HepG2 (cell line): ENCODE results near the gene SPATA13. TPM values are rescaled to one million over a fixed set of nuclear protein-coding genes. Genes with fewer than 3 reads are reported as not detected.

Experiments
- ATAC-seq: fragments of 200-7000 bp; cut with Tn5 transposase; 3 replicates; pipeline ENCODE4 v1.9.1; 2020; ENCODE audit warnings: mild to moderate bottlenecking, moderate library complexity
- BruUV-seq: library from RNA; stranded (reverse); fragments of 400-500 nt; replicated peaks from 2 replicates; lab custom pipeline; 2021; lab: Mats Ljungman, UMichigan
- CTCF ChIA-PET: fragments of 300-600 bp; formaldehyde crosslinking; extraction: SDS; loops from one replicate; lab custom pipeline; 2021; ENCODE audit warnings: low total read pairs, inconsistent platforms, low intra/inter-chr PET ratio; lab: Yijun Ruan, JAX
- POLR2A ChIA-PET: fragments of 350-600 bp; sonication (Branson Sonifier 250); formaldehyde crosslinking; loops from one replicate; lab custom pipeline; 2020; ENCODE audit warnings: antibody characterized with exemption, inconsistent platforms; lab: Yijun Ruan, JAX
- DNase-seq: peaks from one replicate; pipeline ENCODE4 v3.0.0-alpha.2; 2015; ENCODE audit warnings: low spot score
- FAIRE-seq: peaks from 3 replicates; lab custom pipeline; 2011; peaks lifted over from hg19 to GRCh38; lab: Jason Lieb, UNC
- H2AFZ ChIP-seq: one replicate; pipeline ENCODE4 v1.6.1; 2011; ENCODE audit warnings: low read length, inconsistent platforms
- H3K27ac ChIP-seq: fragments of 300-600 bp; 3 replicates; pipeline ENCODE4 v1.8.0; 2011; ENCODE audit warnings: mixed run types, mild to moderate bottlenecking, mixed read lengths, low read length, inconsistent platforms; ENCODE audit not compliant: insufficient read depth; ENCODE audit errors: extremely low read length
- H3K27me3 ChIP-seq, 2 experiments: fragments of 200-600 bp in 1 of 2; 2 replicates in 1 of 2; 3 replicates in 1 of 2; pipeline versions ENCODE4 v1.6.0 to v1.8.0; 2011; ENCODE audit warnings: low read length in 2 of 2, mild to moderate bottlenecking in 2 of 2, moderate library complexity in 2 of 2, inconsistent platforms in 1 of 2; ENCODE audit not compliant: insufficient read depth in 2 of 2, control insufficient read depth in 1 of 2
- H3K36me3 ChIP-seq, 2 experiments: fragments of 200-600 bp in 1 of 2; replicated peaks in 1 of 2; 2 replicates in 1 of 2; 3 replicates in 1 of 2; pipeline versions ENCODE4 v1.5.1 to v1.8.0; 2011; ENCODE audit warnings: low read length in 2 of 2, inconsistent platforms in 1 of 2; ENCODE audit not compliant: insufficient read depth in 2 of 2, control insufficient read depth in 1 of 2
- H3K4me1 ChIP-seq: 2 replicates; pipeline ENCODE4 v1.5.1; 2012; ENCODE audit warnings: low read length, inconsistent platforms; ENCODE audit not compliant: insufficient read depth
- H3K4me2 ChIP-seq: 2 replicates; pipeline ENCODE4 v1.6.0; 2011; ENCODE audit warnings: low read depth, low read length, inconsistent platforms
- H3K4me3 ChIP-seq, 3 experiments: fragments of 200-600 bp in 1 of 3; sonication (generic), shearing (Covaris generic) in 1 of 3; replicated peaks in 1 of 3; 2 replicates each; pipeline ENCODE4 v1.5.1; 2011 to 2016; ENCODE audit warnings: low read length in 3 of 3, inconsistent platforms in 2 of 3, low read depth in 2 of 3, mild to moderate bottlenecking in 2 of 3, control low read depth in 1 of 3, mixed read lengths in 1 of 3; ENCODE audit not compliant: insufficient read depth in 1 of 3
- H3K79me2 ChIP-seq: one replicate; pipeline ENCODE4 v1.6.1; 2011; ENCODE audit warnings: low read length, inconsistent platforms; ENCODE audit not compliant: insufficient read depth
- H3K9ac ChIP-seq: 2 replicates; pipeline ENCODE4 v1.6.0; 2011; ENCODE audit warnings: mild to moderate bottlenecking, low read depth, low read length, inconsistent platforms; ENCODE audit not compliant: insufficient read depth
- H3K9me3 ChIP-seq: 2 replicates; pipeline ENCODE4 v1.5.1; 2012; ENCODE audit warnings: mild to moderate bottlenecking, low read length
- H4K20me1 ChIP-seq: 2 replicates; pipeline ENCODE4 v1.6.0; 2011; ENCODE audit warnings: inconsistent platforms, mild to moderate bottlenecking, low read length, moderate library complexity; ENCODE audit not compliant: insufficient read depth
- AGO2 ChIP-seq: fragments of 200-400 bp; formaldehyde crosslinking; optimal IDR thresholded peaks from 2 replicates; pipeline ENCODE3; 2017; ENCODE audit warnings: mild to moderate bottlenecking, low read depth, low read length, moderate library complexity
- KLF6 ChIP-seq: IDR thresholded peaks from 2 replicates; pipeline ENCODE4 v1.8.0; 2016; ENCODE audit warnings: missing biosample characterization, missing genetic modification reagents
- NFIB ChIP-seq: sonication (generic); formaldehyde crosslinking; IDR thresholded peaks from 2 replicates; pipeline ENCODE4 v1.9.0; 2021; ENCODE audit warnings: missing genetic modification reagents, mild to moderate bottlenecking, borderline replicate concordance
- RFXANK ChIP-seq: IDR thresholded peaks from 2 replicates; pipeline ENCODE4 v1.6.1; 2016
- ZFP62 ChIP-seq: sonication (generic); formaldehyde crosslinking; IDR thresholded peaks from 2 replicates; pipeline ENCODE4 v1.4.0; 2020; ENCODE audit warnings: missing genetic modification reagents
- WGBS: methylation state at CpG from one replicate; pipeline ENCODE4 v1.1.6; 2017; ENCODE audit warnings: low lambda C conversion rate; 5-methylcytosine and 5-hydroxymethylcytosine counted together
- in situ Hi-C: cut with HindIII; loops from 2 replicates; pipeline ENCODE4 v1.10.0; 2017; ENCODE audit warnings: low pct_unique_long_range_greater_than_20kb; ENCODE audit not compliant: extremely low pct_ligation_motif_present
- intact Hi-C: fragments of 100-400 bp; cut with micrococcal nuclease; formaldehyde crosslinking; loops from one replicate; pipeline ENCODE4 v1.10.0; 2022; ENCODE audit not compliant: unreplicated experiment
- polyA plus RNA-seq, 8 experiments: library from polyadenylated mRNA; depleted of rRNA in 3 of 8; stranded (reverse) in 7 of 8; unstranded in 1 of 8; fragments of >200 nt; fragmentation: Illumina TruSeq in 4 of 8; extraction: Trizol in 4 of 8; gene quantifications; 2 replicates each; pipeline versions ENCODE4 v1.2.1 to v1.2.3, GENCODE V29; 2011 to 2016; ENCODE audit warnings: low read depth in 4 of 8, missing spikeins in 1 of 8, mixed read lengths in 1 of 8; ENCODE audit not compliant: insufficient read depth in 1 of 8
- total RNA-seq, 5 experiments: library from RNA; depleted of rRNA; stranded (reverse); fragments of >200 nt; fragmentation: Illumina TruSeq; extraction: Trizol; gene quantifications; 2 replicates each; pipeline ENCODE4 v1.2.3, GENCODE V29; 2016; ENCODE audit warnings: low read depth in 1 of 5
- TF ChIP-seq, protein P1 (sequence below): IDR thresholded peaks from 2 replicates; pipeline ENCODE4 v1.6.1; 2016; ENCODE audit warnings: low read depth
- TF ChIP-seq, protein P2 (sequence below): sonication (generic); formaldehyde crosslinking; IDR thresholded peaks from 2 replicates; pipeline ENCODE4 v1.5.1; 2020; ENCODE audit warnings: missing genetic modification reagents, mild to moderate bottlenecking, borderline replicate concordance
- TF ChIP-seq, protein P3 (sequence below): sonication (generic); formaldehyde crosslinking; IDR thresholded peaks from 2 replicates; pipeline ENCODE4 v1.8.0; 2022; ENCODE audit warnings: missing genetic modification reagents, mild to moderate bottlenecking, borderline replicate concordance

Gene SPATA13
- total and polyA plus RNA-seq, 2 of the 13 experiments (the other 11 are each of a cell fraction or from before 2014, with no cell fraction given): 11.3 to 14.2 TPM

DNA sequence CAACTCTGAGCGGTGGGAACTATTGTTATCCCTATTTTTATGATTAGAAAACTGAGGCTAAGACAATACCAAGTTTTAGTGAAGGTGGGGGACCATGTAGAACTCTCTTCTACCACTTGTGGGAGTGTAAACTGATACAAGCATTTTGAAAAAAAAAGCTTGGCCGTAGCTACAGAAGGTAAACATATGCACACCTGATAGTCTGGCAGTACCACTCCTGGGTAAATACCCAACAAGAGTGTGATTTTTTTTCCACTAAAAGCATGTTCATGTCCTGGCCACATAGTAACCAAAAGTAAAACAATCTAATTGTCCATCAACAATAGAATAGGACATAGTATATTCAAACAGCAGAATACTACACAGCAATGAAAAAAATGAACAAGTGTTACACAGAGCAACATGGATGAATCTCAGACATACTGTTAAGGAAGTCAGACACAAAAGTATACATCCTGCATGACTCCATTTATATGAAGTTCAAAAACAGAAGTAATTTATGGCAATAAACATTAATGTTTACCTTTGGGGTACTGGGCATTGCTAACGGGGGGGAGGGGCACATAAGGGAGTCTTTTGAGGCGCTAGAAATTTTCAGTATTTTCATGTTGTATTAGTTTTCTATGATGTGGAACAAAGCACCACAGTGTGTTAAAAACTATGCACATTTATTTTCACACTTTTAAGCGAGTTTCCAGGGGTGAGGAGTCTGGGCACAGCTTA lies 6.4 kb upstream of the SPATA13 start:
- no peaks in the 10 kb centered on the region for H3K27me3 ChIP-seq
- POLR2A ChIA-PET: no interaction called here
- intact Hi-C loops: no loop called here
- no peak overlapping the region for H3K27ac ChIP-seq
- CTCF ChIA-PET: no interaction called here
- no peak for TF ChIP-seq AGO2
- no peak for TF ChIP-seq RFXANK (CRISPR knock-in tag)
- TF ChIP-seq, protein P1, sequence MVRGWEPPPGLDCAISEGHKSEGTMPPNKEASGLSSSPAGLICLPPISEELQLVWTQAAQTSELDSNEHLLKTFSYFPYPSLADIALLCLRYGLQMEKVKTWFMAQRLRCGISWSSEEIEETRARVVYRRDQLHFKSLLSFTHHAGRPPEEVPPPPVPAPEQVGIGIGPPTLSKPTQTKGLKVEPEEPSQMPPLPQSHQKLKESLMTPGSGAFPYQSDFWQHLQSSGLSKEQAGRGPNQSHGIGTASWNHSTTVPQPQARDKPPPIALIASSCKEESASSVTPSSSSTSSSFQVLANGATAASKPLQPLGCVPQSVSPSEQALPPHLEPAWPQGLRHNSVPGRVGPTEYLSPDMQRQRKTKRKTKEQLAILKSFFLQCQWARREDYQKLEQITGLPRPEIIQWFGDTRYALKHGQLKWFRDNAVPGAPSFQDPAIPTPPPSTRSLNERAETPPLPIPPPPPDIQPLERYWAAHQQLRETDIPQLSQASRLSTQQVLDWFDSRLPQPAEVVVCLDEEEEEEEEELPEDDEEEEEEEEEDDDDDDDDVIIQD (CRISPR knock-in tag): no peak
- no peak for TF ChIP-seq KLF6 (CRISPR knock-in tag)
- TF ChIP-seq, protein P2, sequence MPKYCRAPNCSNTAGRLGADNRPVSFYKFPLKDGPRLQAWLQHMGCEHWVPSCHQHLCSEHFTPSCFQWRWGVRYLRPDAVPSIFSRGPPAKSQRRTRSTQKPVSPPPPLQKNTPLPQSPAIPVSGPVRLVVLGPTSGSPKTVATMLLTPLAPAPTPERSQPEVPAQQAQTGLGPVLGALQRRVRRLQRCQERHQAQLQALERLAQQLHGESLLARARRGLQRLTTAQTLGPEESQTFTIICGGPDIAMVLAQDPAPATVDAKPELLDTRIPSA: no peak
- TF ChIP-seq NFIB (CRISPR knock-in tag): no peak
- TF ChIP-seq, protein P3, sequence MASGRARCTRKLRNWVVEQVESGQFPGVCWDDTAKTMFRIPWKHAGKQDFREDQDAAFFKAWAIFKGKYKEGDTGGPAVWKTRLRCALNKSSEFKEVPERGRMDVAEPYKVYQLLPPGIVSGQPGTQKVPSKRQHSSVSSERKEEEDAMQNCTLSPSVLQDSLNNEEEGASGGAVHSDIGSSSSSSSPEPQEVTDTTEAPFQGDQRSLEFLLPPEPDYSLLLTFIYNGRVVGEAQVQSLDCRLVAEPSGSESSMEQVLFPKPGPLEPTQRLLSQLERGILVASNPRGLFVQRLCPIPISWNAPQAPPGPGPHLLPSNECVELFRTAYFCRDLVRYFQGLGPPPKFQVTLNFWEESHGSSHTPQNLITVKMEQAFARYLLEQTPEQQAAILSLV: no peak
- no peak for TF ChIP-seq ZFP62
- no TSS peak for BruUV-seq
- in situ Hi-C loops: no loop called here
- H4K20me1 ChIP-seq: no peaks in the 10 kb centered on the region
- FAIRE-seq: no peak
- no peak for ATAC-seq
- no peak for DNase-seq
- peaks cover 45% of the 10 kb centered on the region for H3K4me1 ChIP-seq
- H3K79me2 ChIP-seq: no peaks in the 10 kb centered on the region
- H3K4me2 ChIP-seq: peak overlapping the region; percentile 69; the same call in 1 of the 2 replicates
- H3K9ac ChIP-seq: no peak overlapping the region
- no peak overlapping the region for H2AFZ ChIP-seq
- no peaks in the 10 kb centered on the region for H3K9me3 ChIP-seq
- no peak overlapping the region for H3K4me3 ChIP-seq
- 52% methylated on average over 5 of the region's 5 CpGs for WGBS
- no peaks in the 10 kb centered on the region for H3K36me3 ChIP-seq
